Spleen (tissue), 7 donors: Measurements from ENCODE around the gene GIPC2.

Experiments
- POLR2A ChIP-seq, 3 donors: fragments of 450-650 bp; IDR thresholded peaks; one replicate each; pipeline ENCODE4 v1.5.1; 2017; ENCODE audit warnings: antibody characterized with exemption in 3 of 3, mild to moderate bottlenecking in 1 of 3
- TF ChIP-seq, protein P1 (sequence below), 11 experiments: fragments of 200-600 bp in 7 of 11; fragments of 450-650 bp in 4 of 11; sonication (generic) in 4 of 11; IDR thresholded peaks in 8 of 11; conservative IDR thresholded peaks in 3 of 11; 1 replicate in 7 of 11; 2 replicates in 4 of 11; pipeline versions ENCODE4 v1.4.0 to v1.8.0; 2016 to 2021; ENCODE audit warnings: antibody characterized with exemption in 11 of 11, inconsistent platforms in 4 of 11, mild to moderate bottlenecking in 1 of 11
- donor health status: DM: no; HTN: no; CAD: no; lungs with moderate emphysema.
- donor health status: DM: no; HTN: no; CAD: no.
- donor health status: DM: no; HTN: no; CAD: no.

DNA sequence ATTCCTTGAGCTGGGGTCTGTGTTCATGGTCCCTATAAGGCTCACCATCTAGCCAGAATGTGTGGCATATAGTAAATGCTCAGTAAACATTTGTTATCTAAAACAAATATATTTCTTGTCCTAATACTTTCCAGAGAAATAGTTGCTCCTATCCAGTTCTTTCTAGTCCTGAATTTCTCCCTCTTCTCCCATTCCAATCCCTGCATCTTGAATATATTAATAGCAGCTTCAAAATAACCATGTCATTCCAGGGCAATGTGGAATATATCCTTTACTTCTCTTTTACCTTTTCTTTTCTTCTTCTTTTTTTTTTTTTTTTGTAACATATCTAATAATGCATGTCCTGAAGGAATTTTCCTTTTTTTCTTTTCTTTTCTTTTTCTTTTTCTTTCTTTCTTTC lies 30.6 kb upstream of the GIPC2 start:
- TF ChIP-seq, protein P1, sequence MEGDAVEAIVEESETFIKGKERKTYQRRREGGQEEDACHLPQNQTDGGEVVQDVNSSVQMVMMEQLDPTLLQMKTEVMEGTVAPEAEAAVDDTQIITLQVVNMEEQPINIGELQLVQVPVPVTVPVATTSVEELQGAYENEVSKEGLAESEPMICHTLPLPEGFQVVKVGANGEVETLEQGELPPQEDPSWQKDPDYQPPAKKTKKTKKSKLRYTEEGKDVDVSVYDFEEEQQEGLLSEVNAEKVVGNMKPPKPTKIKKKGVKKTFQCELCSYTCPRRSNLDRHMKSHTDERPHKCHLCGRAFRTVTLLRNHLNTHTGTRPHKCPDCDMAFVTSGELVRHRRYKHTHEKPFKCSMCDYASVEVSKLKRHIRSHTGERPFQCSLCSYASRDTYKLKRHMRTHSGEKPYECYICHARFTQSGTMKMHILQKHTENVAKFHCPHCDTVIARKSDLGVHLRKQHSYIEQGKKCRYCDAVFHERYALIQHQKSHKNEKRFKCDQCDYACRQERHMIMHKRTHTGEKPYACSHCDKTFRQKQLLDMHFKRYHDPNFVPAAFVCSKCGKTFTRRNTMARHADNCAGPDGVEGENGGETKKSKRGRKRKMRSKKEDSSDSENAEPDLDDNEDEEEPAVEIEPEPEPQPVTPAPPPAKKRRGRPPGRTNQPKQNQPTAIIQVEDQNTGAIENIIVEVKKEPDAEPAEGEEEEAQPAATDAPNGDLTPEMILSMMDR (IDR thresholded peaks at IDR 0.05 in 8 of 11, conservative IDR thresholded peaks at IDR 0.05 in 3 of 11): no peak
- TF ChIP-seq POLR2A (IDR thresholded peaks at IDR 0.05): no peak
